H1 (cell line): ENCODE measurements around the gene PRAME. TPM values are rescaled to one million over a fixed set of nuclear protein-coding genes. Genes with fewer than 3 reads are reported as not detected.

ENCODE experiments used
- ATF3 ChIP-seq: IDR thresholded peaks from 2 replicates; pipeline ENCODE4 v1.6.1; 2011; ENCODE audit warnings: low read depth, mild to moderate bottlenecking, low read length; ENCODE audit not compliant: insufficient read depth
- BCL11A ChIP-seq, 2 experiments: IDR thresholded peaks; one replicate each; pipeline ENCODE4 v1.6.1; 2011; ENCODE audit warnings: low read depth in 2 of 2, low read length in 2 of 2, mild to moderate bottlenecking in 2 of 2
- CHD7 ChIP-seq: fragments of 300-600 bp; sonication (generic); IDR thresholded peaks from 2 replicates; pipeline ENCODE4 v1.7.1; 2012; ENCODE audit warnings: low read length, moderate library complexity, mild to moderate bottlenecking, inconsistent platforms; ENCODE audit not compliant: insufficient replicate concordance
- CTBP2 ChIP-seq: IDR thresholded peaks from 2 replicates; pipeline ENCODE4 v1.7.0; 2011; ENCODE audit warnings: borderline replicate concordance, mild to moderate bottlenecking, moderate library complexity, mixed read lengths, low read length; ENCODE audit not compliant: insufficient read depth, insufficient read length
- GTF2F1 ChIP-seq: IDR thresholded peaks from 2 replicates; pipeline ENCODE4 v1.6.1; 2012; ENCODE audit warnings: low read depth, low read length, improper control_type of control experiment, borderline replicate concordance
- KDM5A ChIP-seq: fragments of 200-600 bp; IDR thresholded peaks from 2 replicates; pipeline ENCODE4 v1.7.1; 2012; ENCODE audit warnings: mild to moderate bottlenecking, low read length, inconsistent platforms, mixed read lengths
- POLR2A ChIP-seq, 2 experiments: IDR thresholded peaks; 1 replicate in 1 of 2; 2 replicates in 1 of 2; pipeline ENCODE4 v1.6.1; 2011; ENCODE audit warnings: low read depth in 2 of 2, low read length in 2 of 2, mild to moderate bottlenecking in 2 of 2; ENCODE audit errors: control extremely low read depth in 1 of 2
- POLR2AphosphoS5 ChIP-seq: IDR thresholded peaks from 2 replicates; pipeline ENCODE4 v1.6.1; 2011; ENCODE audit warnings: low read depth, low read length
- POU5F1 ChIP-seq: IDR thresholded peaks from 2 replicates; pipeline ENCODE4 v1.6.1; 2011; ENCODE audit warnings: low read depth, mild to moderate bottlenecking, low read length, moderate library complexity
- SIN3A ChIP-seq, 2 experiments: IDR thresholded peaks in 1 of 2; conservative IDR thresholded peaks in 1 of 2; 2 replicates each; pipeline ENCODE4 v1.6.1; 2011 to 2012; ENCODE audit warnings: low read length in 2 of 2, improper control_type of control experiment in 1 of 2, low read depth in 1 of 2, mild to moderate bottlenecking in 1 of 2
- TCF12 ChIP-seq: IDR thresholded peaks from 2 replicates; pipeline ENCODE4 v1.6.1; 2011; ENCODE audit warnings: low read depth, mild to moderate bottlenecking, low read length
- polyA plus RNA-seq, 7 experiments: library from polyadenylated mRNA; depleted of rRNA in 3 of 7; stranded (reverse) in 5 of 7; unstranded in 2 of 7; fragments of >200 nt in 5 of 7; fragments of 200-250 nt in 2 of 7; gene quantifications; 1 replicate in 5 of 7; 2 replicates in 1 of 7; 4 replicates in 1 of 7; pipeline versions ENCODE4 v1.2.1 to v1.2.3, GENCODE V29; 2011 to 2013; ENCODE audit warnings: missing spikeins in 2 of 7, mixed read lengths in 2 of 7
- total RNA-seq: library from RNA; stranded (reverse); fragmentation: NEBNext Ultra II Directional; extraction: Animal tissue kit (Norgen Biotek cat#: 25700); gene quantifications from 2 replicates; pipeline ENCODE4 v1.2.1, GENCODE V29; 2021

The PRAME gene
- total and polyA plus RNA-seq, 2 of the 8 experiments (the other 6 are each of a cell fraction or from before 2014, with no cell fraction given), result 0.15 to 1.1 TPM

- no peak for TF ChIP-seq CHD7
- TF ChIP-seq ATF3, result no peak
- TF ChIP-seq TCF12, result no peak
- no peak for TF ChIP-seq POLR2AphosphoS5
- TF ChIP-seq CTBP2, result no peak
- no peak for TF ChIP-seq SIN3A (conservative IDR thresholded peaks at IDR 0.05 in 1 of 2, IDR thresholded peaks at IDR 0.05 in 1 of 2; ENCODE audit: low read depth in 1 of 2, low read length in 2 of 2)
- no peak for TF ChIP-seq KDM5A
- no peak for TF ChIP-seq POU5F1
- TF ChIP-seq POLR2A (IDR thresholded peaks at IDR 0.05; ENCODE audit: control extremely low read depth in 1 of 2, low read depth in 2 of 2, low read length in 2 of 2), result no peak
- TF ChIP-seq GTF2F1, result no peak
- TF ChIP-seq BCL11A (IDR thresholded peaks at IDR 0.05; ENCODE audit: low read depth in 2 of 2, low read length in 2 of 2), result no peak
Measured at GRCh38 chr22:22516992-22517391, 42.1 kb downstream of the PRAME start (continued).
